ENCODE measurements around the gene RENBP.

RENBP gene

GRCh38 chrX:153925739-153926551 is 18.5 kb downstream of the RENBP start, which contains the start of gene ARHGAP4:
TSS of gene ARHGAP4 (minus strand) at chrX:153926264. CDS start at chrX:153926202, 62 bp downstream.
- no peaks in the 10 kb centered on the region for H3K27me3 ChIP-seq
- DNase-seq = no peak
- no peaks in the 10 kb centered on the region for H3K9me3 ChIP-seq
- H3K4me1 ChIP-seq = peaks cover 36% of the 10 kb centered on the region
- H3K4me3 ChIP-seq (ENCODE audit: low read depth, low read length) = peak within 1 kb of the TSS; percentile 64
- H3K36me3 ChIP-seq = peaks cover 10% of the 10 kb centered on the region
- no peak for TF ChIP-seq CTCF (IDR thresholded peaks at IDR 0.05; ENCODE audit: low read depth, low read length)

DNA sequence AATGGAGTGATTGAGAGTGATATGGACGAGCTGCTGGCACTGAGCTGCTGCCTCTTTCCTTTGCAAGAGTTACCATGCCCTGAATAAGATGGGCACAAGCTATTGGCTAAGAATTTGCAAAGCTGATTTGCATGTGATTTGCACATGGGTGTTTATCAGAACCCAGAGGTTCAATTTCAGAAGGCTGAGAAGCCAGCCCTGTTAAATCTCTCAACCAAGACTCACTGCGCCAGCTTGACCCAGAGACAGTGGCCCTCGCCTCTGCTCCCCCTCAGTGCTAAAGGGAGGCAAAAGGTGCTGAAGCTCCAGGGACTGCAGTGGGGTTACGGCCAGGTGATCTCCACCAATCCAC is 19.1 kb downstream of the RENBP start:
- H3K36me3 ChIP-seq = peaks cover 6% of the 10 kb centered on the region
- no peaks in the 10 kb centered on the region for H3K27me3 ChIP-seq
- no peak for DNase-seq
- no peak for TF ChIP-seq CTCF (IDR thresholded peaks at IDR 0.05; ENCODE audit: low read depth, low read length)
- H3K9me3 ChIP-seq = no peaks in the 10 kb centered on the region
- peaks cover 38% of the 10 kb centered on the region for H3K4me1 ChIP-seq
- no peak overlapping the region for H3K4me3 ChIP-seq (ENCODE audit: low read depth, low read length)

GRCh38 chrX:153924149-153924861 is 20.1 kb downstream of the RENBP start:
- H3K36me3 ChIP-seq = peaks cover 1% of the 10 kb centered on the region
- TF ChIP-seq CTCF (IDR thresholded peaks at IDR 0.05; ENCODE audit: low read depth, low read length) = peak; percentile 57
- no peaks in the 10 kb centered on the region for H3K27me3 ChIP-seq
- peak; percentile 73 for DNase-seq
- H3K4me1 ChIP-seq = peaks cover 38% of the 10 kb centered on the region
- no peaks in the 10 kb centered on the region for H3K9me3 ChIP-seq
- no peak overlapping the region for H3K4me3 ChIP-seq (ENCODE audit: low read depth, low read length)

GRCh38 chrX:153922932-153923857 is 21.2 kb downstream of the RENBP start:
- Histone ChIP-seq H3K27me3 (no peaks in the 10 kb centered on the region), H3K9me3 (no peaks in the 10 kb centered on the region), H3K4me1 (peaks cover 38% of the 10 kb centered on the region), H3K4me3 (ENCODE audit: low read depth, low read length) (no peak overlapping the region), H3K36me3 (no peaks in the 10 kb centered on the region)
- peak; percentile 54 for TF ChIP-seq CTCF (IDR thresholded peaks at IDR 0.05; ENCODE audit: low read depth, low read length)
- peak; percentile 73 for DNase-seq

- Histone ChIP-seq H3K4me3 (ENCODE audit: low read depth, low read length) (peak overlapping the region; percentile 45), H3K4me1 (peaks cover 35% of the 10 kb centered on the region), H3K9me3 (no peaks in the 10 kb centered on the region), H3K36me3 (no peaks in the 10 kb centered on the region), H3K27me3 (no peaks in the 10 kb centered on the region)
- DNase-seq = peak; percentile 61
- TF ChIP-seq CTCF (IDR thresholded peaks at IDR 0.05; ENCODE audit: low read depth, low read length) = no peak
Measured at GRCh38 chrX:153921511-153922446, 22.7 kb downstream of the RENBP start.
